GM15510 (cell line): Measurements from ENCODE around the gene TRPV6.

Experiments used
- POLR2A ChIP-seq: IDR thresholded peaks from 3 replicates; pipeline ENCODE4 v1.6.1; 2011; ENCODE audit warnings: borderline replicate concordance; ENCODE audit not compliant: insufficient read length; ENCODE audit errors: extremely low read depth

The TRPV6 gene

DNA sequence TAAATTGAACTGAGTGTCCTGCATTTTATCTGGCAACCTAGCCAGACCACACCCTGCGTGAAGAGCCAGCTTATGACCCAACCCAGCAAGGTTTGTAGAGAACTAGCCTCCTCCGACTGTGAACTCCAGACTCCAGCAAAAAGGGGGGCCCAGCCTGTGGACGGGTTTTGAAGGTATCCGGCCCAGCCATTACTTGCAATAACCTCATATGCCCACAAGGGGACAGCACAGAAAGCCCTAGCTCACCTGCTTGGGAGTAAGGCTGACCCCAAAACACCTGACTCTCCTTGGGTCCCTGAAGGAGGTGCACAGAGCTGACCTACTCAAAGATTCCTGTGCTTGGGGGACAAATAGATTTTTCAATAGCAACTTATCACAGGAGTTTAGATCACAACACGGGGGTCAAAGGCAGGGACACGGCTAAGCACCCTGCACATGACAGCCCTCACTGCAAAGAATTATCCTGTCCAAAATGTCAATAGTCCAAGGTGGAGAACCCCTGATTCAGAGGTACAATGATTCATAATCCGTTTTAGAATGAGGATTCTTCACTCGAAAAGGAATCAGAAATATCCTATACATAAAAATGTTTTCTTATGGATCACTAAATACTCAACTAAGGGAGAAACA is 4.6 kb downstream of the TRPV6 start:
- no peak for TF ChIP-seq POLR2A

DNA sequence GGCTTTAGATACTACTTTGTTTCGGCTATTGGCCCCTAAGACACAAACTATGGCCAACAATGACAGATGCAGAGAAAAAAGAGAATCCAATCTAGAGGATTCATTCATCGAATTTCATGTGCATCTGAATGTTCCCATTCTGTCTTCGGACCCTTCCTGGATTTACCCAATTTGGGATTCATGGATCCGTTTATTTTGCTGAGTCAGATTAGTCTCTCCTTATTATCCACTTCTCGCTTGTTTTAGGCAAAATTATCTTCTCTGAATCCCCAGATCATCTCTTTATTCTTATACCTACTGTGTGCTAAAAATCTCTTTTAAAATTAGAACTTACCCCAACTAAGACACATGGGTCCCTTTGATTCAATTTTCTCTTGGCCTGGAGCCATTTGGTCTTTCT is 6.5 kb downstream of the TRPV6 start:
- no peak for TF ChIP-seq POLR2A

DNA sequence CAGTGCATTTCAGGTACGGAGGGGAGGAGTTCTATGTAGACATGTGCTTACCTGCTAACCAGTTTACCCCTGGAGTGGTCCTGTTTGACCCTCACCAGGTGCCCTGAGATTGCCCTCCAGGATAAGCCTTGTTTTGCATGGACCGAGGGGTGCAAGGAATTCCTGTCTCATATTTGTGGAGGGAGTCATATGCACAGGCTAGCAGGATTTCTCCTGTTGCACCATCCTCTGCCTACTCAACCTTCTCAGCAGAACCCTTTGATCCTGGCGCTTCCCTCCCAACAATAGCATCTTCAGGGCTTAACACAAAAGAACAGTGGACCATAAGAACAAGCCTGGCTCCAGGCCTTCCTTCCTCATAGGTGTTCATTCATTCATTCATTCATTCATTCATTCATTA is 7.2 kb downstream of the TRPV6 start:
- TF ChIP-seq POLR2A = no peak

DNA sequence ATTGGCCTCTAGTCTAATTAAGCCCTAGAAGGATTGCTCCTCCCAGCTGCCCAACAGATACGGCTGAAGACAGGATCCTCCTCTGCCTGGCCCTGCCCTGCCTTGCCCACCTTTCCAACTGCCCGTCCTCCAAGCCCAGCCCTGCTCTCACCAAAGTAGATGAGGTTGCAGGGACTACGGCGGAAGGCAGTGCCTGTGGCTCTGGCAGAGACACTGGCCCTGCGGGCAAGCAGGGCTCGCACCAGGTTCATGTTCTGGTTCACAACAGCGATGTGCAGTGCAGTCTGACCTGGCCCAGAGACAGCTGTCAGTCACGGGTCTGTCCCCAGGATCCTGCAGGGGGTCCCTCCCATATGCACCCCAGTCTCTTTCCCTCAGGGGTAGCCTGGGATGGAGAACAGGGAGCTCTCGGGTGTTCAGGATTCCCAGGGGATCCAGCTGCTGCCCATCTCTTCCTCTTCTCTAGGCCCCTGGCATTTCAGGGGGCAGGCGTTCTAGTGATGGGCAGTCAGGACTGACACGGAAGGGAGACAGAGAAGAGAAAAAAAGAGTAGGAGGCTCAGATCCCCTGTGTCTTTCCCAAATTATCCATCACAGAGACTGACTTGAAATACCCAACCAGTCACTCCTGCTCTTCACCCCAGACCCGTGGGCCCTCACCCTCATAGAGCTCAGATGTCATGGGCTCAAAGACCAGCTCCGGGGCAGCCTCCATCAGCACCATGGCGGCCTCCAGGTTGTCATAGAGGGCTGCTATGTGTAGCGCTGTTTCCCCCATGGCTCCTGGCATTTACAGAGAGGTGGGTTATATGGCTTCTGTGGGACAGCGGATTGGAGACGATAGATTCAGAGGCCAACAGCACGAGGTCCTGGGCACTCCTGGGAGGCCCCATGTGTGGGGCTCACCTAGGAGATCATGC is 8.3 kb downstream of the TRPV6 start:
- TF ChIP-seq POLR2A = no peak

DNA sequence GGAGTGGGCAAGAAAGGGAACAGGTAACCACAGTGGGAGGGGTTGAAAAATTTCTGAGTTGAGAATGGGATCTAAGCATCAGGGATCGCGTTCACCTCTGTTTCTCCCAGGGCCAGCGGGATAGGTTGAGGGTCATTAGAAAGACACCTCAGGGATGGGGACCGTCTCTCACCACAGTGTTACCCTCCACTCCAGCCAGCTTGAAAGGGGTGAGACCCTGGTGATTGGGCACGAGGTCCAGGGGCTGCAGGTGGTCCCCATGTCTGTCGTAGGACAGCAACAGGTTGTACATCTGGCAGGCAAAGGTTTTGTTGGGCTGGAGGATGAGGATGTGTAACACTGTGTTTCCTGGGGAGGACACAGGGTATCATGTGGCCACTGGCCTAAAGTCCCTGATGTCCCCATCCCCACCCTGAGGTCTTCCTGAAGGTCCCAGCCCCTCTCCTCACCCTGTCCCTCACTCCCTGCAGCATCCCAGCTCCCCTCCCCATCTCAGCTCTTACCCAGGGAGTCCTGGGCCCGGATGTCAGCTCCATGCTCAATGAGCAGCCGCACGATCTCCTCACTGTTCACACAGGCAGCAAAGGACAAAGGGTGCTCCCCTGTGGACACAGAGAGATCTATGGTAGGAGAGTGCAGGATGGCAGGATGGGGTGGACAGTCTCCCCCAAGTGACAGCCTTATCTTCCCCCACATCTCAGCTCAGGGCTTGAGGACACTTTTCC is 9.1 kb downstream of the TRPV6 start:
- TF ChIP-seq POLR2A = no peak

DNA sequence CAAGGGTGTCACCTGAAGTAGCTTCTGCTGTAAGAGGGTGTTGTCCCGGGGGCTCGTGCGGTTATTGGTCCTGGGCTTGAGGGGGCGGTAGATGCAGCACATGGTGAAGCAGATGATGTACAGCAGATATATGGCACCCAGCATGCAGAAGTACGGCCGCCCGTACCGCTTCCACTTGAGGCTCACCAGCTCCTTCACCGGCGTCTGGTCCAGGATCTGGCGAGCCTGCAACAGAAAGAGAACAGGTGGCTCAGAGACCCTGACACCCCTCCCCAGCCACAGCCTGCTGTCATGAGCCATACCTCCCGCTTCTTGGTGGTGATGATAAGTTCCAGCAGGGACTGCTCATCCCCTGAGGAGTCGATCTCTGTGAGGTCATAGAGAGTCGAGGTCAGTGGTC is 10.1 kb downstream of the TRPV6 start:
- no peak for TF ChIP-seq POLR2A

DNA sequence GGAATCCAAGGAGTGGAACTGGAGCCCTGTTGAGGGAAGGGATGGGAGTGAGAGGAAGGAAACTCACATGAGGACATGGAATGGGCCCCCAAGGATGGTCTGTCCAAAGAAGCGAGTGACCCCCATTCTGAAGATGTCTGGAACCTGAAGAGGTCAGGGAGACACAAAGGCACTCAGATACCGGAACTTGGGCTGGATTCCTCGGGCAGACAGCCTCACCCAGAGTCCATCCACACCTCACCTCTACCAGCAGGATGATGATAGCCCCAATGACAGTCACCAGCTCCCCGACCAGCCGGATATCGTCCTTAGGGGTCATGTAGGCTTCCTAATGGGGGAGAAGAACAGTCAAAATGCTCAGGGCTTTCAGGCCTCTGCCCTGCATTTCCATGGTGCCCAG is 10.7 kb downstream of the TRPV6 start:
- TF ChIP-seq POLR2A = no peak

DNA sequence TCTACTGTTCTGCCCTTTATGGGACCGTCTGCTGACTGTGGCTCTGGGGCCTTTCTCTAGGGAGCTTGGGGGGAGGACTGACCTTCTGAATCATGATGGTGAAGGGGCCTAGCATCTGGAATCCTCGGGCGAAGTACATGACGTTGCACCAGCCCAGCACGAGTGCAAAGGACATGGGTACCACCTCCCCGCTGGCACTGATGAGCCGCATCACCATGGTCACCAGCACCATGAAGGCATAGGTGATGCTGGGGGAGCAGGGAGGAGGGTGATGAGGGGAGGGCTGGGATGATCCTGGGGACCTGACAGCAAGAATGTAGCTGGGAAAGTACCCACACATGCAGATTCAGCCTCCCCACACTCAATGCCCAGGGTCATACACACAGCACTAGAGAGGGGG is 11.1 kb downstream of the TRPV6 start:
- no peak for TF ChIP-seq POLR2A

DNA sequence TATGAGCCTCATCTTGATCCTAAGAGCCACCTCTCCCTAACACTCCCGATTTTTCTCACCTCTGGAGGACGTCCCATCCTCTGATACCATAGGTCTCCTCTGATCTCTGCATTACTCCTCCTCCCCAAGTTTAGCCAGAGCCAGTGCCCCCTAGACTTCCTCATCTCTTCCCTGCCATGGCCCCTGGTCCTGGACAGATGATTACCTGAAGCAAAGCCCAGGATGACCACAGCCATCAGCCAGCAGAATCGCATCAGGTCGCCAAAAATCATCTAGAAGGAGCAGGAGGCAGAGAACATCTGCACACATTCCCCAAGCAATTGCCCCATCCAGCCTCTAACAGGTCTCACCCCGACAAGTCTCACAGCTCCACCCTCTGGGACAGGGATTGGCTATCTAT is 11.7 kb downstream of the TRPV6 start:
- TF ChIP-seq POLR2A = no peak

DNA sequence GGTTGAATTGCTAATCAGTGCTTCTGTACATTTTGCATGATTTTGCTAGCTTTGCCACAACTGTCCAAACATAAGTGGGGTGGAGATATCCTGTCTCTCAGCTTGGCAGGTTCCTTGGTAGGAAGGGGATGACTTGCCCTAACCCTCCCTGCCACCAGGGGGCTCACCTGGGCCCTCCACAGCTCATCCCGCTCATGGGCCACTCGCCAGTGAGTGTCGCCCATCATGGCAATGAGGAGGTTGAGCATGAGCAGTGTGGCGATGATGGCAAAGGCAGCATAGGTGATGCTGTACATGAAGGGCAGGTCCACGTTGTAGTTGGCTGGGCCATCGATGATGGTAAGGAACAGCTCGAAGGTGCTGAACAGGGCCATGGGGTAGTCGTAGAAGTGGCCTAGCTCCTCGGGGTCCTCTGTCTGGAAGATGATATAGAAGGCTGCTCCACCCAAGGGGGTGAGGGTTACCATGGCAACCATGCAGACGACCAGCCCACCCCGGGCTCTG is 12.2 kb downstream of the TRPV6 start:
- TF ChIP-seq POLR2A = no peak

DNA sequence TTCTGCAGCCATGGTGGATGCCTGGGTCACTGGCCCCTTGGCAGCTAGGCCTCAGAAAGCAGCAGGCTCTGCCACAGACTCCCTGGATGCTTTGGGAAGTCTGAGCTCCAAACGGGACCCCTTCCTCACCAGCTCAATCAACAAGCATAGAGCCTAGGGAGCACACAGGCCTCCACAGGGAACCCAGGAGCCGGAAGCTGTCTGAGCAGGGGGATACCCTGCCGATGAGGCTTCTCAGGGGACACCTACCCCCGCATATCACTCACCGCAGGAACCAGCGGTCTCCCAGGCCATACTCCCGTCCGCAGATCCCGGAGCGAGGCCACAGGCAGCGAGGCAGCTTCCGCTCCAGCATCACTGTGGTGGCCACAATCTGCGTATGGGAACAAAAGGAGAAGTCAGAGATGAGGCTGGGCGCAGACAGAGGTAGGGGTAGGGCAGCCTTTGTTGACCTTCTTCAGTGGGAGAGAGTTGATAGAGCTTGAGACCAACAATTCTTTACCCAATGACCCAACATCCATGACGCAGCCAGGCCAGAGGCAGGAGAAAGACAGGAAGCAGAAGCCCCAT is 13.4 kb downstream of the TRPV6 start:
- TF ChIP-seq POLR2A = no peak

DNA sequence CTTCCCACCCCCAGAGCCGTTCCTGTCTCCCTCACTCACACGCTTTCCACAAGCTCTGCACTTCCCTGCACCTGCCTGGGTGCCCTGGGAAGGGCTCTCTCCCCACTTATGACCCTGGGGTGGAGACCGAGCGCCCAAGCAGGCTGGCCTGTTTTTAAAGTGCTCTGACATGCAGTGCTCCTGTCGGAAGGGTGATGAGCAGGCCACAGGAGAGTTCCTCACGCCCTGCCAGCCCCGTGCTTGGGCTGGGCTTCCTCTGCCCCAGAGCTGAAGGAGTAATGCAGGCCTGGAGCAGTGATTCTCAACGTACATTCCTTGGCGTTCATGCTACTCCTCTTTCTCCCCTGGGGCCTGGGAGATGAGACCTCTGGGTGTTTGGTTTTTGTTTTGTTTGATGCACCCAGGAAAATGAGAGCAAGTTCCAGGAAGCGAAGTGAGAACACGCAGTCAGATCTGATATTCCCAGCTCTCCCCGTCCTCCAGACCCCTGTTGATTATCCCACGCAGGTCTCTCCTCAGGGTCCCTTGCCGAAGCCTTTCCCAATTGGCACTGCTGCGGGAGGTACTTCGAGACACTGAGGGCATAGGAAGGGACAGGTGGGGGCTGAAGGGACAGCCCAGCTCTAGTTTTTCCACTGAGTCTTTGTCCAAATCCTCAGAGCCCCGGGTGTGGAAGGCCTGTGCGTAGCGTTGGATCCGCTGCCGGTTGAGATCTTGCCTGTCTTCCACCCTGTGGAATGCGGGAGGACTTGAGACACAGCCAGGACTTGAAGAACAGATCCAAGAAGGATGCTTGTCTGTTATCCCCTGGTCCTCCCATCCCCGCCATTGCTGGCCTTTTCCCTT is 14.1 kb downstream of the TRPV6 start:
- TF ChIP-seq POLR2A = no peak

DNA sequence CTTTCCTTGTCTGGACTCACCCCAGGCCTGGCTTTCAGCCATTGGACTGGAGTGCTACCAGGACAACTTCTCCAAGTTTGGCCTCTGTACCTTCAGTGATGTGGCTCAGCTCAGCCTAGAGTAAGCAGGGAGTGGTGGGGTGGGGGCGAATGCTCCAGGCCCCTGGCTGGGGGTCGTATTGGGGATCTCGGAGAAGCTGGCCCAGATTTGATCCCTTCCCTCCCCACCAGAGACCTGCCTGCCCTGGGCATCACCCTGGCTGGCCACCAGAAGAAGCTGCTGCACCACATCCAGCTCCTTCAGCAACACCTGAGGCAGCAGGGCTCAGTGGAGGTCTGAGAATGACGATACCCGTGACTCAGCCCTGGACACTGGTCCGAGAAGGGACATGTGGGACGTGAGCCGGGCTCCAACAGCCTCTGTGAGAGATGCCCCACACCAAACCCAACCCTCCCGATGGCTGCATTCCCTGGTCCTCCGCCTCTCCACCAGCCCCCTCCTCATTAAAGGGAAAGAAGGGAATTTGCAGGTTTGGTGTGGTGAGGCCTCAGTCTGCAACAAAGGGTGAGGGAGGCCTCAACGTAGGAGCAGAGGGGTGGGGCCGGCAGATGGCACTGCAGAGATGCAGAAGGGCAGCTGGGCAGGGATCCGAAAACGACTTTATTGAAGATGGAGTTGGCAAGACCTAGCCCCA is 14.8 kb downstream of the TRPV6 start:
- no peak for TF ChIP-seq POLR2A

DNA sequence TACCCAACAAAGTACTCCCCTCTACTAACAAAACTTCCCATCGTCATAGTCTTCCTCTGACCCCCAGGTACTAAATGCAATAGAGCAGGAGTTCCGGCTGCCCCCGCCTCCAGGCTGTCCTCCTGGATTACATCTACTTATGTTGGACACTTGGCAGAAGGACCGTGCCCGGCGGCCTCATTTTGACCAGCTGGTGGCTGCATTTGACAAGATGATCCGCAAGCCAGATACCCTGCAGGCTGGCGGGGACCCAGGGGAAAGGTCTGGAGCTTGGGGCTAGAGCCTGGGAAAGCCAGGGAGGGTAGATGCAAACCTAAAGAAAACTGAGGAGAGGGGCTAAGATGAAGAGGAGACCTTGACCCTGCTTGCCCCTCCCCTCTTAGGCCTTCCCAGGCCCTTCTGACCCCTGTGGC is 15.4 kb downstream of the TRPV6 start:
- no peak for TF ChIP-seq POLR2A

DNA sequence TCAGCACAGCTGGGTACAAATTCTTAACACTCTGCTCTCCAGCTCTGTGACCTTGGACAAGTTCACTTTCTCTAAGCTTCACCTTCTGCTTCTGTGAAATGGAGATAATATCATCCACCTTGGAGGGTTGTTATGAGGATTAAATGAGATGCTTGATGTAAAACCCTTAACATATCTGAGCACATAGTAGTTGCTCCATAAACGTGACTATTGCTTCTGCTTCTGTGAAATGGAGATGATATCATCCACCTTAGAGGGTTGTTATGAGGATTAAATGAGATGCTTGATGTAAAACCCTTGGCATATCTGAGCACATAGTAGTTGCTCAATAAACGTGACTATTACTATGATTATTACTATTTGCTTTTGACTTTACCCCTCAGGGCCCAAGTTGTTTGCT is 16.1 kb downstream of the TRPV6 start:
- TF ChIP-seq POLR2A = no peak
